Measurements from ENCODE around the gene RPF1.

The RPF1 gene

GRCh38 chr1:84524590-84524989 lies 45.5 kb downstream of the RPF1 start:
- H3K36me3 ChIP-seq: no peaks in the 10 kb centered on the region
- no peak for TF ChIP-seq CTCF (IDR thresholded peaks at IDR 0.05; ENCODE audit: low read depth, low read length)
- H3K9me3 ChIP-seq (ENCODE audit: severe bottlenecking): no peaks in the 10 kb centered on the region
- DNase-seq: no peak
- H3K27ac ChIP-seq: no peak overlapping the region
- no peaks in the 10 kb centered on the region for H3K27me3 ChIP-seq (ENCODE audit: insufficient read depth, low read depth, severe bottlenecking)
- no peak overlapping the region for H3K4me3 ChIP-seq (ENCODE audit: low read depth, low read length)

- Histone ChIP-seq H3K36me3 (no peaks in the 10 kb centered on the region), H3K4me3 (ENCODE audit: low read depth, low read length) (no peak overlapping the region), H3K9me3 (ENCODE audit: severe bottlenecking) (no peaks in the 10 kb centered on the region), H3K27ac (no peak overlapping the region), H3K27me3 (ENCODE audit: insufficient read depth, low read depth, severe bottlenecking) (no peaks in the 10 kb centered on the region)
- no peak for TF ChIP-seq CTCF (IDR thresholded peaks at IDR 0.05; ENCODE audit: low read depth, low read length)
- no peak for DNase-seq
Measured at GRCh38 chr1:84525779-84526178, 46.7 kb downstream of the RPF1 start.

GRCh38 chr1:84538599-84538998 lies 59.5 kb downstream of the RPF1 start:
- Histone ChIP-seq H3K27ac (no peak overlapping the region), H3K4me3 (ENCODE audit: low read depth, low read length) (no peak overlapping the region), H3K36me3 (no peaks in the 10 kb centered on the region), H3K27me3 (ENCODE audit: insufficient read depth, low read depth, severe bottlenecking) (no peaks in the 10 kb centered on the region), H3K9me3 (ENCODE audit: severe bottlenecking) (no peaks in the 10 kb centered on the region)
- TF ChIP-seq CTCF (IDR thresholded peaks at IDR 0.05; ENCODE audit: low read depth, low read length): no peak
- no peak for DNase-seq

GRCh38 chr1:84539972-84540371 lies 60.9 kb downstream of the RPF1 start:
- no peak for DNase-seq
- H3K27me3 ChIP-seq (ENCODE audit: insufficient read depth, low read depth, severe bottlenecking): no peaks in the 10 kb centered on the region
- H3K27ac ChIP-seq: no peak overlapping the region
- no peaks in the 10 kb centered on the region for H3K36me3 ChIP-seq
- no peak overlapping the region for H3K4me3 ChIP-seq (ENCODE audit: low read depth, low read length)
- H3K9me3 ChIP-seq (ENCODE audit: severe bottlenecking): no peaks in the 10 kb centered on the region
- TF ChIP-seq CTCF (IDR thresholded peaks at IDR 0.05; ENCODE audit: low read depth, low read length): no peak

GRCh38 chr1:84540759-84541158 lies 61.7 kb downstream of the RPF1 start:
- H3K27ac ChIP-seq: no peak overlapping the region
- no peak overlapping the region for H3K4me3 ChIP-seq (ENCODE audit: low read depth, low read length)
- TF ChIP-seq CTCF (IDR thresholded peaks at IDR 0.05; ENCODE audit: low read depth, low read length): no peak
- no peaks in the 10 kb centered on the region for H3K36me3 ChIP-seq
- no peak for DNase-seq
- no peaks in the 10 kb centered on the region for H3K27me3 ChIP-seq (ENCODE audit: insufficient read depth, low read depth, severe bottlenecking)
- no peaks in the 10 kb centered on the region for H3K9me3 ChIP-seq (ENCODE audit: severe bottlenecking)

GRCh38 chr1:84541679-84542078 lies 62.6 kb downstream of the RPF1 start:
- DNase-seq: no peak
- H3K4me3 ChIP-seq (ENCODE audit: low read depth, low read length): no peak overlapping the region
- H3K36me3 ChIP-seq: no peaks in the 10 kb centered on the region
- TF ChIP-seq CTCF (IDR thresholded peaks at IDR 0.05; ENCODE audit: low read depth, low read length): no peak
- H3K27ac ChIP-seq: no peak overlapping the region
- no peaks in the 10 kb centered on the region for H3K27me3 ChIP-seq (ENCODE audit: insufficient read depth, low read depth, severe bottlenecking)
- H3K9me3 ChIP-seq (ENCODE audit: severe bottlenecking): no peaks in the 10 kb centered on the region

Data from WERI-Rb-1 (cell line).